HG02588 (cell line): ENCODE results near the gene DDAH1.

Experiments
- ATAC-seq: cut with Tn5 transposase; IDR thresholded peaks from one replicate; pipeline ENCODE4 v1.9.1; 2021; ENCODE audit warnings: mild to moderate bottlenecking, moderate library complexity; ENCODE audit not compliant: unreplicated experiment

DDAH1 gene

DNA sequence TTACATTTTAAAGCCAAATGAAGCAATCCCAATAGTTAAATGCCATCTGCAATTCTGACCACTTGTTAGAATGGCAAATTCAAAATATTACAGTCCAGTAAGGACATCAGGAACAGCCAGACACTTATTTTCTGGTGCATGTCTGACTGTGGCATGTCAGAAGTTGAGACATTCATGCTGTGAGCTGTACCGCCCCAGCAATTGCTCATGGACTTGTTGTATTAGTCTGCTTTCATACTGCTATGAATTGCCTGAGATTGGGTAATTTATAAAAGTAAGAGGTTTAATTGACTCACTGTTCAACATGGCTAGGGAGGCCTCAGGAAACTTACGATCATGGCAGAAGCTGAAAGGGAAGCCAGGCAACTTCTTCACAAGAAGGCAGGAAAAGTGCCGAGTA is 19.1 kb downstream of the DDAH1 start:
- ATAC-seq, result no peak

DNA sequence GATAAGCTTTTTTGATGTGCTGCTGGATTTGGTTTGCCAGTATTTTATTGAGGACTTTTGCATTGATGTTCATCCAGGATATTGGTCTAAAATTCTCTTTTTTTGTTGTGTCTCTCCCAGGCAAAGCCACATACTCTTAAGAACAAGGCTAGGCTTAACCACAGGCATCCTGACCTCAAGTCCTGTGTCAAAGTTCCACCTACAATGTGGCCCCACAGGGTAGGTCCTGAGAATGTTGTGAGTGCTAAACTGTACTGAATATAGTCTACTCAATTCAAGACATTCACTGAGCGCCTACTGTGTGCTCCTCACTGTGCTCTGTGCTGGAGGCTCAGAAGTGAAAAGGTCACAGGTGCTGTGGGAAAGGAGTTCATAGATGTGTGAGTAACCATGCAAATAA is 20.6 kb downstream of the DDAH1 start:
- ATAC-seq, result no peak

- no peak for ATAC-seq
Observed at GRCh38 chr1:85440612-85441011, 24.3 kb downstream of the DDAH1 start.

DNA sequence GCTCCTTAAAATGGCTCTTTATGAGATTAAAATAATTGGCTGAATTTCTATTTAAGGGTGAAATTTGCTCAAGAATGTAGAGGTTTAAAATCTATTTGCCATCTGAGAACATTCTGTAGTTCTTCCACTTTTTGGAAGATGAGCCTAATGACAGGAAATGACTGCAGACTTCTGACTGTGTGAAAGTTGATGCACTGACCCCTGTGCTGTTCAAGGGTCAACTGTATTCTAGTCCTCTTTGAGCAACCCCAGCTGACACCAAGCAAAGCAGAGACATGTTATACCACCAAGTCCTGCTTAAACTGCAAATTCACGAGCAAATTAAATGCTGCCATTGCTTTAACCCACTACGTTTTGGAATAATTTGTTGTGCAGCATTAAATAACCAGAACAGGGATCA is 26.6 kb downstream of the DDAH1 start:
- ATAC-seq, result no peak

DNA sequence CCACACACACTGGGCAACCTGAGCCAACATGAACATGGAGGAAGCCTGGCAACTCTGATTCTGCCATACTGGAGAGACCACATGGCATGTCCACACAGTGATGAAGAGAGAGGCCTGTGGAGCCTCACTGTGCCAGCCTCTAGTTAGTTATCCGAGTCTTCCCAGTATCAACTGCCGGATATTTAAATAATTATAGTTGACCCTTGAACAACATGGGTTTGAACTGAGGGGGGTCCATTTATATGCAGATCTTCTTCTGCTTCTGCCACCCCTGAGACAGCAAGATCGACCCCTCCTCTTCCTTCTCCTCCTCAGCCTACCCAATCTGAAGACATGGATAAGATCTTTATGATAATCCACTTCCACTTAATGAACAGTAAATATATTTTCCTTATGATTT is 27.8 kb downstream of the DDAH1 start:
- ATAC-seq, result no peak

DNA sequence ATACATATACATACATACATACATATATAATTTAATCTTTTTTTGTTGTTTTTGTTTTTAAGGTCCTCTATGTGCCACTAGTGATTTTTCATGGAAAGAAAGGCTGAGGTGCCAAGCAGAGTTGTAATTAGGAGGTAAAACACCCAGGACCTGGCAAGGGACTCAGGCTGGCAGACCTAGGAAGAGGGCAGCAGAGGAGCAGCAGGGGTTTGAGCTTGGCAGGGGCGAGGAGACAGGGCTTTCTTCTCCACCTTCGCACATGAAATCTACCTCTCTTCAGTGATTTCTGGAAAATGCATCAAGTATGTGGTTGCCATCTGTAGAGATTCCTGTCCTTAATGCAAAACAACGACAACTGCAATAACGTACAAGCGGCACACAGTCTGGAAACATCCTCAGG is 31.9 kb downstream of the DDAH1 start:
- ATAC-seq, result no peak

DNA sequence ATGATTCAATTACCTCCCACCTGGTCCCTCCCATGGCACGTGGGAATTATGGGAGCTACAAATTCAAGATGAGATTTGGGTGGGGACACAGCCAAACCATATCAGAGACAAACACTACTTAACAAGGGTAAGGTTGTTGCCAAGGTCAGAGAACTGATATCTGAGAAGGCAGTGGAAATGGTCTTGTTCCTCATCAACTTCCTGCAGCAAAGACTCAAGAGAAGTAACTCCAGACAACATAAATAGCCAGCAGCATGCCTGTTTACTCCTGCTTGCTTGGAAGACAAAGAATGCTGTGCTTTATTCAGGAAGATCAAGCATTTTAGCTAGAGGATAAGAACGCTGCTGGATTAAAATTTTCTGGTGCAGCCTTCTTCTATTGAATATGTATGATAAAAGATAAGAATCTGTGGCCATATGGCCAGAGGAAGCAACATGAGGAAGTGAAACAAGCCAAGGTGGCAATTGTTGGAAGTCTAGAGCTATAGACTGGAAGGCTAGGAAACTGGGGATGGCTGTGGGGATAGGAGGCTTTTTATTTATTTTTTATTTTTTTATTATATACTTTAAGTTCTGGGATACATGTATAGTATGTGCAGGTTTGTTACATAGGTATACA is 36.4 kb downstream of the DDAH1 start:
- ATAC-seq, result no peak

DNA sequence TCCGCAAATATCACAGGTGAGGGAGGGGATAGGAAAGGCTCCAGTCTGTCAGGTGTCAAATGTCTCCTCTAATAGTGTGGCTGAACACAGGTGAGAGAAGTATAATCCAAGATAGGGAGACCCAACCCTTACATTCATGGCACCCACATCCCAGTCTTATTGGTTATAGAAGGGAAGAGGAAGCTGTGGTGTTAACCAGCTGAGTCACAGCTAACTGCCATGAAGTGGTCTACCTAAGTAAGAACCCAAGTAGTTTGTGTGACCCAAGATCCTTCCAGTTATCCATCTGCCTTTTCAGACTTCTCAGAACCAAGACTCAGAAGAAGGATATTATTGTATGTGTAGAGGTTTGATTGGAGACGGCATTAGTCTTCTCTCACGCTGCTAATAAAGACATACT is 37.1 kb downstream of the DDAH1 start:
- no peak for ATAC-seq

DNA sequence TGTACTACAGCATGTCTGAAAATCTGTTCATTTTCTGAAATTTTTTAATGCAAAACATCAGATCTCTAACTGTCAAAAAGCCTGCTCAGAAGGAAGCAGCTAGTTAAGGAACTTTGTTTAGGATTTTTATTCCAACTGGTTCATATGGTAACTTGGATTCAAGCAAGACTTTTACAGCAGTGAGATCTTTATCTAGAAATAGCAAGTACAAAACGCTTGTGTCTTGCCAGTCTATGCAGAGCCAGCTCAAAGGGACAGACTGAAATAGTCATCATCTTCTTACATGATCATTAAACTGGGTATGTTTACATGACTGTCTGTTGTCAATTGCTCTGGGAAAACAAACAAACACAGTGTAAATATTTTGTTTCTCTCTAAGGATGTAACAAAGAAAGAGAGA is 37.6 kb downstream of the DDAH1 start:
- ATAC-seq, result no peak

GRCh38 chr1:85421179-85421578 is 43.8 kb downstream of the DDAH1 start:
- ATAC-seq, result no peak

GRCh38 chr1:85420199-85420598 is 44.8 kb downstream of the DDAH1 start:
- no peak for ATAC-seq

DNA sequence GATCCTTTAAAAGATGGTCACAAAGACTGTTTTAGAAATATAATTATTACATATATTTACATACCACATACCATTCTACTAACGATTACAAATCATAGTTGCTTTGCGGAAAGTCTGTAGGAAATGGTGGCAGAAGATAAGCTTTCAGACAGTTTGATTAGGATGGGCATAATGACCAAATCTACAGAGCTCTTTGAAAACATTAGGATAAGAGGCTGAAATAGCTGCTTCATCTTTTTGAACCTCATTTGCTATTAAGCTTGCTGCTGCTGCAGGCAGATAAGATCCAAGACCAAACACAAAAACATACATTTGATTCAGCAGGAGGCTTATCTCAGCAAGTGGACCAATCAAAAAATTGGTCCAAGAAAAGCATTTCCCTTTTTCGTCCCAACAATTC is 47.1 kb downstream of the DDAH1 start:
- ATAC-seq, result no peak

DNA sequence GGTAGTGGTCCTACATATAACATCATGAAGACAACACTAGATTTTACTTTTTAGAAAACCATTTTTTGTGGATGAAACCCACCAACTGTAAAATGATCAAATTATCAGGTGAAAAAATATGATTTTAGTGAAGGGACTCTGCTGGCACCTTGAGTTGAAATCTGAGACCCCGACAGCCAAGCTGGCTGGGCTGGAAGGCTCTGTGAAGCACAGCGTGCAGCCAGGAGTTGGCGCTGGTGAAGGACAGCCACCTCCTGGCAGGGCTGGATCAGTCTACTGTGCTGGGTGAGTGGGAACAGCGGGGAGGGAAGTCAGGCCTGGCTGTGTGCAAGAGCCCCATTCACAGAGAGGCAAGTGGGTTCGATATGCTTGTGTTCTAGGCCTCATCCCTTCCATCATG is 47.9 kb downstream of the DDAH1 start:
- ATAC-seq, result no peak

DNA sequence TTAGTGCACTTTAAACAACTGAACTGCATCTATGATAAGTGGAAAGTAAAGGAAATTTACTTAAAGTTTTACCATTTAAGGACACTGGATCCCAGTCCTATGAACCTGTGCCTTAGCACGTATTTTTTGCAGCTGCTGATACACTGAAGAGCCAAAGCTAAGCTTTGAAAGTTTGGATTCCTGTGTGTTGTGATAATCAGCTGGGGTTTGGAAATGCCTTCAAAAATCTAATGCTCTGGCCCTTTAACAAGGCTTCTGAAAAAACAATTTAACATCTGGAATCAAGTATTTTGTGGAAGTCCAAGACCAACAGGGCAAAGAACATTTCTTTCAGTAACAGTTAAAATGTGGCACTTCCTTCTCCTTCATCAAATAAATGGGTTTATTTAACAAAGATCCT is 51.8 kb downstream of the DDAH1 start:
- ATAC-seq, result no peak

DNA sequence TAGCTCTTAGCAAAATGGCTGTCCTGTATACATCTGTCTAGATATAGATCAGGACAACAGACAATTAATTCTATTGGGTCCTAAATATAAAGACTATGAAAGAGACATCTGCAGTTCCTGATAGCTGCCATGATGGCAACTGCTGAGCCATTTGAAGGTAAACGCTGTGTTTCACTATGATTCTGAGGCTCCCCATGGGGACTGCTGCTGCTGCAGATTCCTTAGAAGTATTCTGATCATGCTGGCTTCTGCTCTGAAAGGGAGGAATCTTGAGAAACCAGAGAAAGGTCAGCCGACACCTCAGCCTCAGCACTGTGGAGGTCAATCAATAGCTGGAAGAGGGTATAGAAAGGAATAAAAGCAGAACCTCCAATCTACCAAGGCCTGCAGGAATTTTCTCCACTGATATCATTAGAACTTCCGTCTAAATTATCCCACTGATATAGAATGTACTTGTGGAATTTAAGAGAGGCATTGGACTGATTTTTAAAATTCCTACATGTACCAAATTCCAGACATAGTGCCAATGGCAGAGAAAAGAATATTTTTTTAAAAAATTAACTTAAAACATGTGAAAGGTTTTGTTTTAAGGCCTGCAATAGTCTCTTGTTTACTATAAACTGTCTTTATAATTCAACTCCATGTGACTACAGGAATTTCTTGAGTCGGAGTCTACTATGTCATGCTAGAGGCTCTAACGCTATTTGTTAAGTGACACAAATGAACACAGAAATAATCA is 53.2 kb downstream of the DDAH1 start:
- ATAC-seq, result no peak

DNA sequence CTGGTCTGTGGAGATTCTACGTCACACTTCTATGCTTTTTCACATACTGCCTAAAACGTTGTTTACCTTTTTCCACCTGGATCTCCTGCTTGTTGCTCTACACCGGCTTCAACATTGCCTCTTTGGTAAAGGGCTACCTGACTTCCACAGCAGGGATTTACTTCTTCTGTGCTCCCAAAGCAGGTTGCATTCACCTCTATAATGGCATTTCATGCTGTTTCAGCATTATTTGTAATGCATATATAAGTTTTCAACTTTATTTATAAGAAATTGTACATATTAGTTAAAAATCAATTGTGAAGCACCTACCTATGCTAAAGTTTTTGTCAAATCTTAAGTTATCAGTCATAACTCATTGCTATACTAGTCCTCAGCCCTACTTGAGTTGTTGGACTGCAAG is 55.4 kb downstream of the DDAH1 start:
- ATAC-seq, result no peak

DNA sequence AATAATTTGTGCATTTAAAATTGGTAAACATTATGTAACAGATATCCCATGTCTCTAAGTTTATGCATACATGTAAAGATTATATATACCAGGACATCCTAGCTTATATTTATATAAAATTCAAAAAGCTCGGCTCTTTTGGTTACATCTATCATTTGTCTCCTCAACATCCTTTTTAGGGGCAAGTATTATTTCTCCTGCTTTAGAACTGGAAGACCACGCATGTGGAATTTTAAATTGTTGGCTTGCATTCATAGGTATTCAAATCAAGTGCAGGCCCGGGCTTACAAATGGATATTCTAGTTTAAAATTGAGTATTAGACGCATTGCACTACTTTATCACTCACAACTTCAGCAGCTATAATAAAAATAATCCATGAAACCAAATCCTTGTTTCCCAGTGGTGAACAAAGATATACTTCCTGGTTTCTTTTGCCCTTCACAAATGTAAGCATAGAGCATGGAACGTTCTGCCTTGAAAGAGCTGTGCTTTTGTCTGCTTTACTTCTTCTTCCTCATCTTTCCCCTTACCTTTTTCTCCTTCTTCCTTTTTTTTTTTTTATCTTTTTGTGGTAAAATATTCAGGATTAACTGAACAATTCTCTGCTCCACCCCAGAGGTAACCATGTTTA is 57.1 kb downstream of the DDAH1 start:
- ATAC-seq, result no peak

DNA sequence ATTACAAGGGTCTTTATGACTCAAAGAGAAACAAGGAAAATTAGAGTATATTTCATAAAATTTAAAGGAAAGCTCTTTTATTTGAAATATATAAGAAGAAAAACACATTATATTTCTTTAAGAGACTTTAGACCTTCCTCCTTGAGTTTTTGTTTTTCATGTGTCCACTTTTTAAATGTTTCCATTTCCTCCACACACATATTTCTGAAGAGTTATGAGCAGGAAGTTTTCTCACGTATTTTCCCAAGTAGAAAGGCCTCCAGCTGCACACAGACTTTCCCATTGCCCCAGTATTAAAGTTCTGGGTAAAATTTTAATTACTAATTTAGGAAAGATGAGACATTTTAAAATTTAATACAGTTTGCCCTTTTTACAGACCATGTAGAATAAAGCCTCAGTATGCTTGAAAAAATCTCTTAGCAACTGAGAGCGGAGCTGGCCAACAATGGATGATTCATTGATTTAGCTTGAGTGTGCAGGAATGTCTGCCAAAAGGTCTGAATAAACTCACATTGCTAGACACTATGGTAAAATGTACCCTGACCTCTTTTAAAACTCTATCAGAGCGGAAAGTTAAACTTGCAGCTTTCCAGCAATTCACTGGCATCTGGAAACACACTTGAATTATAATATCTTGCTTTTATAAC is 57.9 kb downstream of the DDAH1 start:
- no peak for ATAC-seq

DNA sequence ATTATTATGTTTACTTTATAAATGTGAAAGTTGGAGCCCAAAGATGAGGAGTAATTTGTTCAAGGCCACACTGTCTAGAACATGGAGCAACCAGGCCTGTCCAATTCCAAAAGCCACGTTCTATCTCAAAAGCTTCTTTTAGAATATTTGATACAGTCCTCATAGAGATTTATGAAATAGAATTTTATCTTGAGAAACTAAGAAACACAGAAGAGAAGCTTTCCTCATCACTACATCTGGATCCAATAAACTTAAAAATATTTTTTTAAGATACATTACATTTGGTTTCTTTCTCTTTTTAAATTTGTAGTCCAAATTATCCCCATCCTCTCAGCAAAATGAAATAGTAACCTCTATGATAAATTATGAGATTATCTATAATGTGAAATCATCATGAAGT is 58.9 kb downstream of the DDAH1 start:
- no peak for ATAC-seq

- no peak for ATAC-seq
Observed at GRCh38 chr1:85404408-85404807, 60.6 kb downstream of the DDAH1 start.

- ATAC-seq, result no peak
Observed at GRCh38 chr1:85398391-85399064, 66.4 kb downstream of the DDAH1 start.
